Erythroblast (primary cell): ENCODE data around the gene E2F1.

Experiments used
- GATA1 ChIP-seq: IDR thresholded peaks from 2 replicates; pipeline ENCODE4 v1.6.1; 2011; ENCODE audit warnings: low read depth, mild to moderate bottlenecking, control low read depth, low read length, moderate library complexity
- POLR2A ChIP-seq: IDR thresholded peaks from 2 replicates; pipeline ENCODE4 v1.6.1; 2011; ENCODE audit warnings: mild to moderate bottlenecking, low read length

- TF ChIP-seq POLR2A: no peak
- TF ChIP-seq GATA1: no peak
Observed at GRCh38 chr20:33669224-33669623, 17.0 kb downstream of the E2F1 start.
